PC-3 (cell line): ENCODE data around the gene MATN1. TPM values are rescaled to one million over a fixed set of nuclear protein-coding genes. Genes with fewer than 3 reads are reported as not detected.

Source experiments
- ATAC-seq: fragments of 200-7000 bp; cut with Tn5 transposase; 2 replicates; pipeline ENCODE4 v1.9.1; 2020; ENCODE audit warnings: mild to moderate bottlenecking, moderate library complexity
- BruUV-seq: library from RNA; stranded (reverse); fragments of 400-500 nt; replicated peaks from 2 replicates; lab custom pipeline; 2021; lab: Mats Ljungman, UMichigan
- CTCF ChIA-PET: fragments of 300-600 bp; sonication (Branson Sonifier 250); formaldehyde crosslinking; loops from one replicate; lab custom pipeline; 2022; ENCODE audit warnings: antibody characterized with exemption; lab: Charles Lee
- POLR2A ChIA-PET: fragments of 300-600 bp; sonication (Branson Sonifier 250); formaldehyde crosslinking; loops from one replicate; lab custom pipeline; 2022; ENCODE audit warnings: antibody characterized with exemption; ENCODE audit not compliant: unreplicated experiment; lab: Charles Lee
- DNase-seq: peaks from one replicate; pipeline ENCODE4 v3.0.0-alpha.2; 2015
- H2AFZ ChIP-seq: fragments of 300-600 bp; sonication (generic); 2 replicates; pipeline ENCODE4 v1.6.0; 2016; ENCODE audit warnings: antibody characterized with exemption, low read length
- H3F3A ChIP-seq: fragments of 300-600 bp; sonication (generic); one replicate; pipeline ENCODE4 v1.6.0; 2017; ENCODE audit warnings: antibody characterized with exemption, low read length, control low read depth, mild to moderate bottlenecking; ENCODE audit not compliant: unreplicated experiment
- H3K27ac ChIP-seq: fragments of 300-600 bp; sonication (generic); 2 replicates; pipeline ENCODE4 v1.5.1; 2016; ENCODE audit warnings: mild to moderate bottlenecking, low read length
- H3K27me3 ChIP-seq: fragments of 300-600 bp; sonication (generic); 2 replicates; pipeline ENCODE4 v1.6.1; 2016; ENCODE audit warnings: low read length, mixed read lengths
- H3K36me3 ChIP-seq: fragments of 300-600 bp; sonication (generic); 2 replicates; pipeline ENCODE4 v1.6.1; 2016; ENCODE audit warnings: low read depth, mixed run types, low read length, mixed read lengths
- H3K4me1 ChIP-seq: fragments of 300-600 bp; sonication (generic); 2 replicates; pipeline ENCODE4 v1.5.1; 2016; ENCODE audit warnings: low read length; ENCODE audit not compliant: insufficient read depth
- H3K4me2 ChIP-seq: fragments of 300-600 bp; sonication (generic); 2 replicates; pipeline ENCODE4 v1.6.0; 2016; ENCODE audit warnings: low read length
- H3K4me3 ChIP-seq: fragments of 300-600 bp; sonication (generic); 2 replicates; pipeline ENCODE4 v1.5.1; 2016; ENCODE audit warnings: mild to moderate bottlenecking, low read length, mixed read lengths
- H3K79me2 ChIP-seq: fragments of 300-600 bp; sonication (generic); 2 replicates; pipeline ENCODE4 v1.6.1; 2017; ENCODE audit warnings: low read length, mixed read lengths
- H3K9ac ChIP-seq: fragments of 300-600 bp; sonication (generic); 2 replicates; pipeline ENCODE4 v1.6.0; 2016; ENCODE audit warnings: mild to moderate bottlenecking, low read length
- H3K9me2 ChIP-seq: fragments of 300-600 bp; sonication (generic); replicated peaks from 2 replicates; pipeline ENCODE4 v1.6.1; 2016; ENCODE audit warnings: mixed run types, low read length, mixed read lengths
- H3K9me3 ChIP-seq: fragments of 300-600 bp; sonication (generic); 2 replicates; pipeline ENCODE4 v1.6.1; 2016; ENCODE audit warnings: low read length, mixed read lengths
- H4K20me1 ChIP-seq: fragments of 300-600 bp; sonication (generic); 2 replicates; pipeline ENCODE4 v1.6.1; 2016; ENCODE audit warnings: low read length, mixed read lengths
- CTCF ChIP-seq: fragments of 300-600 bp; sonication (generic); conservative IDR thresholded peaks from 2 replicates; pipeline ENCODE4 v1.5.1; 2017; ENCODE audit warnings: antibody characterized with exemption, low read depth, mild to moderate bottlenecking, low read length
- EZH2 ChIP-seq: fragments of 300-600 bp; sonication (generic); IDR thresholded peaks from one replicate; pipeline ENCODE4 v1.6.1; 2017; ENCODE audit warnings: antibody characterized with exemption, mild to moderate bottlenecking, low read length; ENCODE audit not compliant: unreplicated experiment
- EZH2phosphoT487 ChIP-seq: fragments of 300-600 bp; sonication (generic); IDR thresholded peaks from 2 replicates; pipeline ENCODE4 v1.6.1; 2018; ENCODE audit warnings: mild to moderate bottlenecking, antibody characterized with exemption, low read length, borderline replicate concordance
- intact Hi-C: fragments of 100-400 bp; cut with micrococcal nuclease; formaldehyde crosslinking; loops from 2 replicates; pipeline ENCODE4 v1.9.0; 2023
- total RNA-seq: library from RNA; depleted of rRNA; stranded (reverse); fragments of >200 nt; gene quantifications from 2 replicates; pipeline ENCODE4 v1.2.3, GENCODE V29; 2014

The MATN1 gene
- total RNA-seq, 1 experiment from 2014 or later = not detected

- POLR2A ChIA-PET = no interaction called here
- TF ChIP-seq EZH2 (no peak), CTCF (no peak), EZH2phosphoT487 (no peak)
- no peaks in the 10 kb centered on the region for H3F3A ChIP-seq
- peaks cover 5% of the 10 kb centered on the region; the same call in 1 of the 2 replicates for H3K27me3 ChIP-seq
- no peak overlapping the region for H3K4me3 ChIP-seq
- ATAC-seq = no peak
- no peak overlapping the region for H3K9ac ChIP-seq
- H3K9me2 ChIP-seq = no peaks in the 10 kb centered on the region
- H3K36me3 ChIP-seq = no peaks in the 10 kb centered on the region
- no peaks in the 10 kb centered on the region for H3K79me2 ChIP-seq
- CTCF ChIA-PET = no interaction called here
- H3K27ac ChIP-seq = no peak overlapping the region
- no peaks in the 10 kb centered on the region for H3K4me1 ChIP-seq
- DNase-seq = no peak
- H3K4me2 ChIP-seq = no peak overlapping the region
- no peaks in the 10 kb centered on the region for H4K20me1 ChIP-seq
- intact Hi-C loops = no loop called here
- no peaks in the 10 kb centered on the region for H3K9me3 ChIP-seq
- BruUV-seq = no TSS peak
- H2AFZ ChIP-seq = no peak overlapping the region
Observed at GRCh38 chr1:30713311-30713710, 10.1 kb downstream of the MATN1 start.

GRCh38 chr1:30712583-30712982 is 10.8 kb downstream of the MATN1 start:
- Histone ChIP-seq H3K36me3 (no peaks in the 10 kb centered on the region), H3K9me3 (no peaks in the 10 kb centered on the region), H3K9me2 (no peaks in the 10 kb centered on the region), H3F3A (no peaks in the 10 kb centered on the region), H3K4me1 (no peaks in the 10 kb centered on the region), H3K27me3 (peaks cover 5% of the 10 kb centered on the region; the same call in 1 of the 2 replicates), H3K9ac (no peak overlapping the region), H4K20me1 (no peaks in the 10 kb centered on the region), H2AFZ (no peak overlapping the region), H3K79me2 (no peaks in the 10 kb centered on the region), H3K27ac (no peak overlapping the region), H3K4me3 (no peak overlapping the region), H3K4me2 (no peak overlapping the region)
- intact Hi-C loops = no loop called here
- no peak for DNase-seq
- BruUV-seq = no TSS peak
- no peak for ATAC-seq
- TF ChIP-seq CTCF = no peak
- no peak for TF ChIP-seq EZH2phosphoT487
- no peak for TF ChIP-seq EZH2
- ChIA-PET CTCF (no interaction called here), POLR2A (no interaction called here)

GRCh38 chr1:30710407-30710806 is 13.0 kb downstream of the MATN1 start:
- ATAC-seq (no peak), DNase-seq (no peak)
- TF ChIP-seq EZH2phosphoT487 (no peak), CTCF (no peak), EZH2 (no peak)
- Histone ChIP-seq H4K20me1 (no peaks in the 10 kb centered on the region), H3K9me3 (no peaks in the 10 kb centered on the region), H3K4me2 (no peak overlapping the region), H2AFZ (no peak overlapping the region), H3K9ac (no peak overlapping the region), H3K4me3 (no peak overlapping the region), H3K4me1 (no peaks in the 10 kb centered on the region), H3K27ac (no peak overlapping the region), H3K27me3 (peaks cover 8% of the 10 kb centered on the region; the same call in 1 of the 2 replicates), H3K79me2 (no peaks in the 10 kb centered on the region), H3K9me2 (no peaks in the 10 kb centered on the region), H3F3A (no peaks in the 10 kb centered on the region), H3K36me3 (no peaks in the 10 kb centered on the region)
- ChIA-PET CTCF (no interaction called here), POLR2A (no interaction called here)
- BruUV-seq = no TSS peak
- intact Hi-C loops = no loop called here
